ENCODE results near the gene MCOLN2.

The MCOLN2 gene

DNA sequence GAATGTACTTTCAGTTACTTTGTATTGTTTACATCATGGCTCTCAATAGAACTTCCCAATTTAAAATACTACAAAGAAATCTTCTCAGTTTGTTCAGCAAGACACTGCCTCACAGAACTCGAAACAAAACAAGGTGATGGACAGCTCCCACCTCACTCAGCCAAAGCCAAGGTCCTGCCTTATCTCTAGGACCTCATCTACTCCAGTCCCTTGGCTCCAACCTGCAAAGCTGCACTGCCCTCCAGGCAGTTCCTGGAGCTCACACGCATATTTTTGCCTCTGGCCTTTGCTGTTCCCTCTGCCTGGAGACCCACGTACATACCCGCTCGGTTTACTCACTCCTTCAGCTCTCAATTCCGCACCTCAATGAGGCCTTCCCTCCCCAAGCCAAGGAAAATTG is 40.3 kb downstream of the MCOLN2 start:
- H3F3A ChIP-seq (ENCODE audit: insufficient read depth, low read length) = no peaks in the 10 kb centered on the region
- no peak overlapping the region for H2AFZ ChIP-seq (ENCODE audit: low read length)
- H3K27ac ChIP-seq (ENCODE audit: low read depth, low read length, poor library complexity, severe bottlenecking) = no peak overlapping the region
- H3K36me3 ChIP-seq (ENCODE audit: insufficient read depth, low read length) = peaks cover 49% of the 10 kb centered on the region
- H3K4me2 ChIP-seq (ENCODE audit: low read length) = no peak overlapping the region
- no peaks in the 10 kb centered on the region for H3K27me3 ChIP-seq (ENCODE audit: insufficient read depth, low read length)
- H4K20me1 ChIP-seq (ENCODE audit: insufficient read depth, low read length) = no peaks in the 10 kb centered on the region
- no peaks in the 10 kb centered on the region for H3K9me3 ChIP-seq (ENCODE audit: low read length)
- no peak overlapping the region for H3K9ac ChIP-seq (ENCODE audit: low read length)
- no peak for TF ChIP-seq EZH2 (IDR thresholded peaks at IDR 0.05; ENCODE audit: borderline replicate concordance, low read length)
- TF ChIP-seq, protein P1, sequence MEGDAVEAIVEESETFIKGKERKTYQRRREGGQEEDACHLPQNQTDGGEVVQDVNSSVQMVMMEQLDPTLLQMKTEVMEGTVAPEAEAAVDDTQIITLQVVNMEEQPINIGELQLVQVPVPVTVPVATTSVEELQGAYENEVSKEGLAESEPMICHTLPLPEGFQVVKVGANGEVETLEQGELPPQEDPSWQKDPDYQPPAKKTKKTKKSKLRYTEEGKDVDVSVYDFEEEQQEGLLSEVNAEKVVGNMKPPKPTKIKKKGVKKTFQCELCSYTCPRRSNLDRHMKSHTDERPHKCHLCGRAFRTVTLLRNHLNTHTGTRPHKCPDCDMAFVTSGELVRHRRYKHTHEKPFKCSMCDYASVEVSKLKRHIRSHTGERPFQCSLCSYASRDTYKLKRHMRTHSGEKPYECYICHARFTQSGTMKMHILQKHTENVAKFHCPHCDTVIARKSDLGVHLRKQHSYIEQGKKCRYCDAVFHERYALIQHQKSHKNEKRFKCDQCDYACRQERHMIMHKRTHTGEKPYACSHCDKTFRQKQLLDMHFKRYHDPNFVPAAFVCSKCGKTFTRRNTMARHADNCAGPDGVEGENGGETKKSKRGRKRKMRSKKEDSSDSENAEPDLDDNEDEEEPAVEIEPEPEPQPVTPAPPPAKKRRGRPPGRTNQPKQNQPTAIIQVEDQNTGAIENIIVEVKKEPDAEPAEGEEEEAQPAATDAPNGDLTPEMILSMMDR (IDR thresholded peaks at IDR 0.05; ENCODE audit: low read length) = no peak
- H3K79me2 ChIP-seq (ENCODE audit: insufficient read depth, low read length) = no peaks in the 10 kb centered on the region
- no peaks in the 10 kb centered on the region for H3K9me2 ChIP-seq (ENCODE audit: low read depth, low read length)
- no peaks in the 10 kb centered on the region for H3K4me1 ChIP-seq (ENCODE audit: insufficient read depth, low read length, severe bottlenecking)
- H3K4me3 ChIP-seq (ENCODE audit: low read depth, low read length, poor library complexity, severe bottlenecking) = no peak overlapping the region

DNA sequence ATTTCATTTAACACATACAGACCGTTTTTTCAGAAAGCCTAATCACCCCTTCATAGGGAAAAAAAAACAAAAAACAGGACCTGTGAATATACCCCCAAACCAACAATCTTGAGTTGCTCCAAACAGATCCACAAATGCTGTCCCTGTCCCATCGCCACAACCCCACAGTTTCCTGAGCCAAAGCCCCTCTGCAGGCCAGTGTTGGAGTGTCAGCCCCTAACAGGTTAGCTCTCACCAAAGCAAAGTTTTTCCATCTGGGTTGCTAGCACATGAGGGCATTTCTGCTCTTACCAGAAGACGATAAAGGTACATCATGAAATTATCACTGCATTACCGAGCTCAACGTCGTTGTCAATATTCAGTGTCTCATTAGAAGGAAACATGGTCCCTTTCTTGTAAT is 40.8 kb downstream of the MCOLN2 start:
- peaks cover 55% of the 10 kb centered on the region for H3K36me3 ChIP-seq (ENCODE audit: insufficient read depth, low read length)
- H3K9me3 ChIP-seq (ENCODE audit: low read length) = no peaks in the 10 kb centered on the region

DNA sequence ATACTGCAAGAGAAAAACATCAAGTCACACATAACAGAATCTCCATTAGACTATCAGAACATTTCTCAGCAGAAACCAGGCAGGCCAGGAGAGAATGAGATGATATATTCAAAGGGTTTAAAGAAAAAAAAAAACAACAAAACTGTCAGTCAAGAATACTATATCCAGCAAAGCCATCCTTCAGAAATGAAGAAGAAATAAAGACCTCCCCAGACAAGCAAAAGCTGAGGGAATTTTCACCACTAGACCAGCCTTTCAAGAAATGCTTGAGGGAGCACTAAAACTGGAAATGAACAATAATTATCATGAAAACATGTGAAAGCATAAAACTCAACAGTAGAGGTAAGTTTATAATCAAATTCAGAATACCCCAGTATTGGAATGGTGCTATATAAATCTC is 47.2 kb downstream of the MCOLN2 start:
- no peaks in the 10 kb centered on the region for H3K9me2 ChIP-seq (ENCODE audit: low read depth, low read length)
- no peak for TF ChIP-seq EZH2 (IDR thresholded peaks at IDR 0.05; ENCODE audit: borderline replicate concordance, low read length)
- TF ChIP-seq, protein P1 (IDR thresholded peaks at IDR 0.05; ENCODE audit: low read length) = no peak
- no peaks in the 10 kb centered on the region for H3K27me3 ChIP-seq (ENCODE audit: insufficient read depth, low read length)
- peaks cover 55% of the 10 kb centered on the region for H3K36me3 ChIP-seq (ENCODE audit: insufficient read depth, low read length)
- H3K27ac ChIP-seq (ENCODE audit: low read depth, low read length, poor library complexity, severe bottlenecking) = no peak overlapping the region
- peaks cover 14% of the 10 kb centered on the region for H3K4me1 ChIP-seq (ENCODE audit: insufficient read depth, low read length, severe bottlenecking)
- H3K9ac ChIP-seq (ENCODE audit: low read length) = no peak overlapping the region
- no peaks in the 10 kb centered on the region for H4K20me1 ChIP-seq (ENCODE audit: insufficient read depth, low read length)
- H2AFZ ChIP-seq (ENCODE audit: low read length) = no peak overlapping the region
- no peaks in the 10 kb centered on the region for H3K9me3 ChIP-seq (ENCODE audit: low read length)
- H3K4me3 ChIP-seq (ENCODE audit: low read depth, low read length, poor library complexity, severe bottlenecking) = no peak overlapping the region
- no peaks in the 10 kb centered on the region for H3F3A ChIP-seq (ENCODE audit: insufficient read depth, low read length)
- no peak overlapping the region for H3K4me2 ChIP-seq (ENCODE audit: low read length)
- no peaks in the 10 kb centered on the region for H3K79me2 ChIP-seq (ENCODE audit: insufficient read depth, low read length)

More for the DNA sequence above, 40.8 kb downstream of the MCOLN2 start:
- no peak overlapping the region for H3K27ac ChIP-seq (ENCODE audit: low read depth, low read length, poor library complexity, severe bottlenecking)
- no peak overlapping the region for H3K9ac ChIP-seq (ENCODE audit: low read length)
- no peaks in the 10 kb centered on the region for H3F3A ChIP-seq (ENCODE audit: insufficient read depth, low read length)
- no peaks in the 10 kb centered on the region for H4K20me1 ChIP-seq (ENCODE audit: insufficient read depth, low read length)
- H3K4me3 ChIP-seq (ENCODE audit: low read depth, low read length, poor library complexity, severe bottlenecking) = no peak overlapping the region
- H3K79me2 ChIP-seq (ENCODE audit: insufficient read depth, low read length) = no peaks in the 10 kb centered on the region
- no peaks in the 10 kb centered on the region for H3K9me2 ChIP-seq (ENCODE audit: low read depth, low read length)
- TF ChIP-seq, protein P1 (IDR thresholded peaks at IDR 0.05; ENCODE audit: low read length) = no peak
- H3K4me2 ChIP-seq (ENCODE audit: low read length) = no peak overlapping the region
- no peaks in the 10 kb centered on the region for H3K4me1 ChIP-seq (ENCODE audit: insufficient read depth, low read length, severe bottlenecking)
- H3K27me3 ChIP-seq (ENCODE audit: insufficient read depth, low read length) = no peaks in the 10 kb centered on the region
- no peak overlapping the region for H2AFZ ChIP-seq (ENCODE audit: low read length)
